Measurements from ENCODE around the gene VOPP1. TPM values are rescaled to one million over a fixed set of nuclear protein-coding genes. Genes with fewer than 3 reads are reported as not detected.

VOPP1 gene
- total and polyA plus RNA-seq, 4 experiments from 2014 or later = 43.0 to 98.7 (median 90.7) TPM

- Histone ChIP-seq H3K4me1 (ENCODE audit: insufficient read depth, low read length) (peaks cover 48% of the 10 kb centered on the region), H3K27ac (ENCODE audit: low read depth, low read length) (no peak overlapping the region), H3K27me3 (ENCODE audit: insufficient read depth, low read length) (no peaks in the 10 kb centered on the region), H3K9me3 (ENCODE audit: control insufficient read depth in 1 of 2, low read length in 2 of 2) (no peaks in the 10 kb centered on the region), H3K4me3 (ENCODE audit: low read length in 2 of 2) (no peak overlapping the region), H3K36me3 (ENCODE audit: insufficient read depth, low read length) (no peaks in the 10 kb centered on the region)
- Mint-ChIP-seq H3K4me3 (no peak overlapping the region), H3K27me3 (no peaks in the 10 kb centered on the region), H3K4me1 (peaks cover 35 to 55% (median 49%) of the 10 kb centered on the region in 4 donors), H3K9me3 (peaks cover 0 to 4% (median 0%) of the 10 kb centered on the region in 8 donors), H3K27ac (peak overlapping the region in 5 of 7 donors; percentile 8 to 78 (median 71)), H3K36me3 (peaks cover 0 to 2% of the 10 kb centered on the region in 2 donors)
- intact Hi-C loops (cut with micrococcal nuclease) = no loop called here
- DNase-seq = no peak
- ChIA-PET CTCF (ENCODE audit: partially characterized antibody) (interaction anchor here (1.0 kb wide), 1 partner anchor 9 kb away, joined by 3 read pairs; no protein-coding TSS in a partner anchor), POLR2A (ENCODE audit: partially characterized antibody) (no interaction called here)
Measured at GRCh38 chr7:55440040-55440690, 132.1 kb downstream of the VOPP1 start.

- Mint-ChIP-seq H3K27me3 (no peaks in the 10 kb centered on the region), H3K4me1 (peaks cover 32 to 53% (median 44%) of the 10 kb centered on the region in 4 donors), H3K36me3 (no peaks in the 10 kb centered on the region), H3K27ac (peak overlapping the region in 6 of 7 donors; percentile 8 to 78 (median 59)), H3K9me3 (peaks cover 0 to 2% (median 0%) of the 10 kb centered on the region in 8 donors), H3K4me3 (peak overlapping the region in 2 of 8 donors; percentile 57 to 74)
- intact Hi-C loops (cut with micrococcal nuclease) = no loop called here
- Histone ChIP-seq H3K9me3 (ENCODE audit: control insufficient read depth in 1 of 2, low read length in 2 of 2) (no peaks in the 10 kb centered on the region), H3K27me3 (ENCODE audit: insufficient read depth, low read length) (no peaks in the 10 kb centered on the region), H3K4me1 (ENCODE audit: insufficient read depth, low read length) (peaks cover 45% of the 10 kb centered on the region), H3K36me3 (ENCODE audit: insufficient read depth, low read length) (no peaks in the 10 kb centered on the region), H3K4me3 (ENCODE audit: low read length in 2 of 2) (no peak overlapping the region), H3K27ac (ENCODE audit: low read depth, low read length) (no peak overlapping the region)
- ChIA-PET CTCF (ENCODE audit: partially characterized antibody) (interaction anchor here (1.0 kb wide), 1 partner anchor 10 kb away, joined by 3 read pairs; no protein-coding TSS in a partner anchor), POLR2A (ENCODE audit: partially characterized antibody) (no interaction called here)
- no peak for DNase-seq
Measured at GRCh38 chr7:55439627-55440026, 132.7 kb downstream of the VOPP1 start.

GRCh38 chr7:55438757-55439525 is 133.4 kb downstream of the VOPP1 start:
- intact Hi-C loops (cut with micrococcal nuclease) = no loop called here
- Histone ChIP-seq H3K9me3 (ENCODE audit: control insufficient read depth in 1 of 2, low read length in 2 of 2) (no peaks in the 10 kb centered on the region), H3K4me3 (ENCODE audit: low read length in 2 of 2) (no peak overlapping the region), H3K4me1 (ENCODE audit: insufficient read depth, low read length) (peaks cover 45% of the 10 kb centered on the region), H3K27ac (ENCODE audit: low read depth, low read length) (no peak overlapping the region), H3K27me3 (ENCODE audit: insufficient read depth, low read length) (no peaks in the 10 kb centered on the region), H3K36me3 (ENCODE audit: insufficient read depth, low read length) (no peaks in the 10 kb centered on the region)
- peak overlapping the region in 4 of 8 donors; percentile 18 to 74 (median 56) for H3K4me3 Mint-ChIP-seq
- ChIA-PET CTCF (ENCODE audit: partially characterized antibody) (interaction anchor here (1.0 kb wide), 1 partner anchor 10 kb away, joined by 3 read pairs; no protein-coding TSS in a partner anchor), POLR2A (ENCODE audit: partially characterized antibody) (no interaction called here)
- peaks cover 0 to 2% (median 0%) of the 10 kb centered on the region in 8 donors for H3K9me3 Mint-ChIP-seq
- no peaks in the 10 kb centered on the region for H3K27me3 Mint-ChIP-seq
- H3K27ac Mint-ChIP-seq = peak overlapping the region; percentile 27 to 87 (median 76)
- no peaks in the 10 kb centered on the region for H3K36me3 Mint-ChIP-seq
- DNase-seq = no peak
- peaks cover 29 to 53% (median 42%) of the 10 kb centered on the region in 4 donors for H3K4me1 Mint-ChIP-seq

- Histone ChIP-seq H3K27ac (ENCODE audit: low read depth, low read length) (no peak overlapping the region), H3K4me3 (ENCODE audit: low read length in 2 of 2) (no peak overlapping the region), H3K36me3 (ENCODE audit: insufficient read depth, low read length) (no peaks in the 10 kb centered on the region), H3K27me3 (ENCODE audit: insufficient read depth, low read length) (no peaks in the 10 kb centered on the region), H3K9me3 (ENCODE audit: control insufficient read depth in 1 of 2, low read length in 2 of 2) (no peaks in the 10 kb centered on the region), H3K4me1 (ENCODE audit: insufficient read depth, low read length) (peaks cover 50% of the 10 kb centered on the region)
- Mint-ChIP-seq H3K36me3 (peaks cover 0 to under 1% of the 10 kb centered on the region in 2 donors), H3K4me1 (peaks cover 31 to 58% (median 44%) of the 10 kb centered on the region in 4 donors), H3K27ac (peak overlapping the region; percentile 27 to 87 (median 63)), H3K4me3 (peak overlapping the region in 3 of 8 donors; percentile 18 to 74 (median 60)), H3K27me3 (no peaks in the 10 kb centered on the region), H3K9me3 (peaks cover 0 to 2% (median 0%) of the 10 kb centered on the region in 8 donors)
- intact Hi-C loops (cut with micrococcal nuclease) = no loop called here
- CTCF ChIA-PET (ENCODE audit: partially characterized antibody) = no interaction called here
- POLR2A ChIA-PET (ENCODE audit: partially characterized antibody) = no interaction called here
- DNase-seq = no peak
Measured at GRCh38 chr7:55438085-55438756, 134.1 kb downstream of the VOPP1 start.

GRCh38 chr7:55437375-55437774 is 134.9 kb downstream of the VOPP1 start:
- Mint-ChIP-seq H3K27me3 (no peaks in the 10 kb centered on the region), H3K27ac (peak overlapping the region in 5 of 7 donors; percentile 59 to 77 (median 69)), H3K36me3 (peaks cover 0 to 1% of the 10 kb centered on the region in 2 donors), H3K9me3 (peaks cover 0 to 2% (median 0%) of the 10 kb centered on the region in 8 donors), H3K4me3 (no peak overlapping the region), H3K4me1 (peaks cover 35 to 62% (median 47%) of the 10 kb centered on the region in 4 donors)
- no peak for DNase-seq
- Histone ChIP-seq H3K4me1 (ENCODE audit: insufficient read depth, low read length) (peaks cover 55% of the 10 kb centered on the region), H3K9me3 (ENCODE audit: control insufficient read depth in 1 of 2, low read length in 2 of 2) (no peaks in the 10 kb centered on the region), H3K4me3 (ENCODE audit: low read length in 2 of 2) (no peak overlapping the region), H3K27me3 (ENCODE audit: insufficient read depth, low read length) (no peaks in the 10 kb centered on the region), H3K36me3 (ENCODE audit: insufficient read depth, low read length) (no peaks in the 10 kb centered on the region), H3K27ac (ENCODE audit: low read depth, low read length) (no peak overlapping the region)
- ChIA-PET CTCF (ENCODE audit: partially characterized antibody) (interaction anchor here (2.1 kb wide), 1 partner anchor 160 kb away, joined by 8 read pairs; no protein-coding TSS in a partner anchor), POLR2A (ENCODE audit: partially characterized antibody) (no interaction called here)
- intact Hi-C loops (cut with micrococcal nuclease) = no loop called here

GRCh38 chr7:55436457-55436856 is 135.8 kb downstream of the VOPP1 start:
- Histone ChIP-seq H3K27me3 (ENCODE audit: insufficient read depth, low read length) (no peaks in the 10 kb centered on the region), H3K36me3 (ENCODE audit: insufficient read depth, low read length) (no peaks in the 10 kb centered on the region), H3K4me3 (ENCODE audit: low read length in 2 of 2) (no peak overlapping the region), H3K27ac (ENCODE audit: low read depth, low read length) (no peak overlapping the region), H3K4me1 (ENCODE audit: insufficient read depth, low read length) (peaks cover 52% of the 10 kb centered on the region), H3K9me3 (ENCODE audit: control insufficient read depth in 1 of 2, low read length in 2 of 2) (no peaks in the 10 kb centered on the region)
- Mint-ChIP-seq H3K27me3 (no peaks in the 10 kb centered on the region), H3K9me3 (peaks cover 0 to 2% (median 0%) of the 10 kb centered on the region in 8 donors), H3K27ac (peak overlapping the region in 4 of 7 donors; percentile 19 to 90 (median 58)), H3K4me3 (peak overlapping the region in 3 of 8 donors; percentile 47 to 71 (median 51)), H3K4me1 (peaks cover 35 to 62% (median 43%) of the 10 kb centered on the region in 4 donors), H3K36me3 (peaks cover 0 to 1% of the 10 kb centered on the region in 2 donors)
- DNase-seq = no peak
- intact Hi-C loops (cut with micrococcal nuclease) = no loop called here
- POLR2A ChIA-PET (ENCODE audit: partially characterized antibody) = interaction anchor here (1.1 kb wide), 1 partner anchor 32 kb away, joined by 3 read pairs; no protein-coding TSS in a partner anchor
- CTCF ChIA-PET (ENCODE audit: partially characterized antibody) = interaction anchor here (1.0 to 2.1 kb wide), 4 partner anchors 21 to 161 kb away, joined by 3 to 9 read pairs (median 6); no protein-coding TSS in a partner anchor

Data from CD4-positive, alpha-beta memory T cell (primary cell).